Loucy (cell line): ENCODE data around the gene MAP2K4.

Source experiments
- H2AFZ ChIP-seq: fragments of 200-600 bp; sonication (generic); 2 replicates; pipeline ENCODE4 v1.6.0; 2016; ENCODE audit warnings: antibody characterized with exemption, mild to moderate bottlenecking, low read length, moderate library complexity
- H3F3A ChIP-seq: fragments of 200-600 bp; 2 replicates; pipeline ENCODE4 v1.6.0; 2016; ENCODE audit warnings: antibody characterized with exemption, low read depth, mild to moderate bottlenecking
- H3K27me3 ChIP-seq: fragments of 200-600 bp; sonication (generic); 2 replicates; pipeline ENCODE4 v1.6.1; 2014; ENCODE audit warnings: low read length, mild to moderate bottlenecking; ENCODE audit not compliant: insufficient read depth, poor library complexity, severe bottlenecking
- H3K36me3 ChIP-seq: fragments of 200-600 bp; sonication (generic); 2 replicates; pipeline ENCODE4 v1.6.1; 2016; ENCODE audit warnings: low read length; ENCODE audit not compliant: insufficient read depth
- H3K4me1 ChIP-seq: fragments of 200-600 bp; sonication (generic); 2 replicates; pipeline ENCODE4 v1.5.1; 2014; ENCODE audit warnings: low read length, mild to moderate bottlenecking; ENCODE audit not compliant: insufficient read depth, poor library complexity, severe bottlenecking
- H3K4me2 ChIP-seq: fragments of 200-600 bp; sonication (generic); 2 replicates; pipeline ENCODE4 v1.6.0; 2014; ENCODE audit warnings: antibody characterized with exemption, low read length, low read depth, mild to moderate bottlenecking; ENCODE audit not compliant: poor library complexity, severe bottlenecking
- H3K4me3 ChIP-seq: fragments of 200-600 bp; sonication (generic); 2 replicates; pipeline ENCODE4 v1.5.1; 2014; ENCODE audit warnings: low read length, mild to moderate bottlenecking, mixed read lengths; ENCODE audit not compliant: poor library complexity, severe bottlenecking
- H3K79me2 ChIP-seq: fragments of 200-600 bp; sonication (generic); 2 replicates; pipeline ENCODE4 v1.6.1; 2014; ENCODE audit warnings: low read length; ENCODE audit not compliant: insufficient read depth
- H3K9ac ChIP-seq: fragments of 200-600 bp; sonication (generic); 2 replicates; pipeline ENCODE4 v1.6.0; 2014; ENCODE audit warnings: mild to moderate bottlenecking, low read depth, low read length, moderate library complexity; ENCODE audit not compliant: poor library complexity, severe bottlenecking
- H3K9me2 ChIP-seq: fragments of 200-600 bp; sonication (generic); replicated peaks from 2 replicates; pipeline ENCODE4 v1.6.1; 2016; ENCODE audit warnings: low read depth, low read length, mixed read lengths
- H3K9me3 ChIP-seq: fragments of 200-600 bp; sonication (generic); 2 replicates; pipeline ENCODE4 v1.6.1; 2014; ENCODE audit warnings: mild to moderate bottlenecking, antibody characterized with exemption, low read length, low read depth; ENCODE audit not compliant: insufficient read depth
- H4K20me1 ChIP-seq: fragments of 200-600 bp; sonication (generic); 2 replicates; pipeline ENCODE4 v1.6.0; 2014; ENCODE audit warnings: antibody characterized with exemption, low read length, mild to moderate bottlenecking; ENCODE audit not compliant: insufficient read depth, poor library complexity, severe bottlenecking
- EZH2phosphoT487 ChIP-seq: fragments of 200-600 bp; IDR thresholded peaks from 2 replicates; pipeline ENCODE4 v1.6.1; 2018; ENCODE audit warnings: antibody characterized with exemption, mild to moderate bottlenecking, moderate library complexity, borderline replicate concordance
- TF ChIP-seq, protein P1 (sequence below): fragments of 200-600 bp; sonication (generic); conservative IDR thresholded peaks from 2 replicates; pipeline ENCODE4 v1.5.1; 2014; ENCODE audit warnings: mild to moderate bottlenecking, antibody characterized with exemption, low read length

The MAP2K4 gene

DNA sequence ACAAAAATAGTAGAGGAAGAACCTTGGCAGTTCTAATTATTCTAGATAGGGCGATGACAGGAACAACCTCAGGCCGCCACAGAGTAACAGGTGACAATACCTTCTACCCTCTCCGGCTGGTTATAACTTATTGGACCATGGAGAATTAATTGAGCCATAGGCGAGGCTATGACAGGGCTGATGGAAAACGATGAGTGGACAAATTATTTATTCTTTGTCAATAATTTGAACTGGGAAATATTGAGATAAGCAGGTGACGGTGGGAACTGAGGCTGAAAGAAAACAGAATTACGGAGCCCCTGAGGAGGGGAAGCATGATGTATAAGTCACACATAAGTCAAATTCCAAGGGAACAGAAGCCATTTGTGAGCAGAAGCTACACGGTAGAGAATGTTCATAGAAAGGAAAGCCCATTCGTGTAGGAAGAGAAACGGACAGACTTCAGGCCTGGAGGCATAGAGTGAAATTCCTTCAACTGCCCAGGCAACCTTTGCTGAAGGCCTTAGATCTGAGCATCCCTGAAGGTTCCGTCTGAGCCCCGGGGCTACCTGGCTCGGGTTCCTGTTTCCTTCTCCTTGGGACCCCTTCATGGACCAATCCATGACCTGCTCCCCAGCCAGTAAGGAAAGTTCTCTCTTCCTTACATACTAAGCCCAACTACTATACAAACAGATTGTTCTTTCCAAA is 158.1 kb downstream of the MAP2K4 start:
- H3K4me1 ChIP-seq = no peaks in the 10 kb centered on the region
- TF ChIP-seq EZH2phosphoT487 = no peak
- TF ChIP-seq, protein P1, sequence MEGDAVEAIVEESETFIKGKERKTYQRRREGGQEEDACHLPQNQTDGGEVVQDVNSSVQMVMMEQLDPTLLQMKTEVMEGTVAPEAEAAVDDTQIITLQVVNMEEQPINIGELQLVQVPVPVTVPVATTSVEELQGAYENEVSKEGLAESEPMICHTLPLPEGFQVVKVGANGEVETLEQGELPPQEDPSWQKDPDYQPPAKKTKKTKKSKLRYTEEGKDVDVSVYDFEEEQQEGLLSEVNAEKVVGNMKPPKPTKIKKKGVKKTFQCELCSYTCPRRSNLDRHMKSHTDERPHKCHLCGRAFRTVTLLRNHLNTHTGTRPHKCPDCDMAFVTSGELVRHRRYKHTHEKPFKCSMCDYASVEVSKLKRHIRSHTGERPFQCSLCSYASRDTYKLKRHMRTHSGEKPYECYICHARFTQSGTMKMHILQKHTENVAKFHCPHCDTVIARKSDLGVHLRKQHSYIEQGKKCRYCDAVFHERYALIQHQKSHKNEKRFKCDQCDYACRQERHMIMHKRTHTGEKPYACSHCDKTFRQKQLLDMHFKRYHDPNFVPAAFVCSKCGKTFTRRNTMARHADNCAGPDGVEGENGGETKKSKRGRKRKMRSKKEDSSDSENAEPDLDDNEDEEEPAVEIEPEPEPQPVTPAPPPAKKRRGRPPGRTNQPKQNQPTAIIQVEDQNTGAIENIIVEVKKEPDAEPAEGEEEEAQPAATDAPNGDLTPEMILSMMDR = no peak
- H4K20me1 ChIP-seq = no peaks in the 10 kb centered on the region
- H3K9me3 ChIP-seq = no peaks in the 10 kb centered on the region
- H3K9me2 ChIP-seq = no peaks in the 10 kb centered on the region
- H3K4me2 ChIP-seq = no peak overlapping the region
- H3K27me3 ChIP-seq = no peaks in the 10 kb centered on the region
- no peak overlapping the region for H3K4me3 ChIP-seq
- H3K9ac ChIP-seq = no peak overlapping the region
- no peaks in the 10 kb centered on the region for H3K79me2 ChIP-seq
- H3F3A ChIP-seq = no peaks in the 10 kb centered on the region
- no peaks in the 10 kb centered on the region for H3K36me3 ChIP-seq
- no peak overlapping the region for H2AFZ ChIP-seq

DNA sequence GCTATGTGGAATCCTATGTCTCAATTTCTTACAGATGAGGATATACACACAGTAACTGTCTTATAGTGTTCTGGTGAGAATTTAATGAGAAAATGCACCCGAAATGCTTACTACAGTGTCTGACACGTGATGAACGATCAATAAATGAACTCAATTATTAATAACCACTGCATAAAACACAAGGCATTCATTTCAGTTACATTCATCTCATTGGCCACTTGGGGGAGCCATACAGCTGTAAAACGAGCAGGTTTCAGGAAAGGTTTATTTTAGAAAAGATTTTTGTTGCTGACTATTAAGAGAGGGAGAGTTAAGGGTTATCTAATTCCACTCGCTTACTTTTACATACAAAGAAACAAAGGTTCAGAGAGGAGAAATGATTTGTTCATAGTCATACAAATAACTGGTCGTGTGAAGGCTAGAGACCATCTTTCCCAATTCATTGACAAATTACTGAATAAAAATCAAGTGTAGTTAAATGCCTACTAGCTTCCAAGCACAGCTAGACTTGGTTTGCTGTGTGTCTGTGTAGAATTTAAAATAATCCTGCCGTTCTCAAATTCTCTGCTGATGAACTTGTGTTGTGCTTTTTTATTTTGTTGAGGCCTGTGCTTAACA is 160.1 kb downstream of the MAP2K4 start:
- no peak overlapping the region for H2AFZ ChIP-seq
- H3K79me2 ChIP-seq = no peaks in the 10 kb centered on the region
- TF ChIP-seq, protein P1 = peak; percentile 94
- TF ChIP-seq EZH2phosphoT487 = no peak

DNA sequence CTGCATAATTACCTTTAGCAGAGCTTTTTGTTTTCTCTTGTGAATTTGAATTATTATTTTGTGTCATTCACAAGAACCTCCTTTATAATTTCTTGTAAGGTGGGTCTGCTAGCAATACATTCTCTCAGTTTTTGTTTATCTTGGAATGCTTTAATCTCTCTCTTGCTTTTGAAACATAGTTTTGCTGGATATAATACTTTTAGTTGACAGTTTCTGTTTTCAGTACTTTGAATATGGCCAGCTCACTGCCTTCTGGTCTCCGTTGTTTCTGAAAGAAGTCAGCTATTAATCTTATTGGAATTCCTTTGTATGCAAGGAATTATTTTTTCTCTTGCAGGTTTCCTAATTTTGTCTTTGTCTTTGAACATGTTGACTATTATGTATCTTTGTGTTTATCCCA is 167.0 kb downstream of the MAP2K4 start:
- no peak overlapping the region for H2AFZ ChIP-seq
- no peak overlapping the region for H3K9ac ChIP-seq
- no peaks in the 10 kb centered on the region for H3K9me2 ChIP-seq
- H3K9me3 ChIP-seq = peaks cover 6% of the 10 kb centered on the region; the same call in 1 of the 2 replicates
- H3K27me3 ChIP-seq = no peaks in the 10 kb centered on the region
- no peaks in the 10 kb centered on the region for H3K79me2 ChIP-seq
- TF ChIP-seq, protein P1 = no peak
- H3K4me3 ChIP-seq = no peak overlapping the region
- H3K4me1 ChIP-seq = no peaks in the 10 kb centered on the region
- H3K4me2 ChIP-seq = no peak overlapping the region
- no peaks in the 10 kb centered on the region for H4K20me1 ChIP-seq
- no peaks in the 10 kb centered on the region for H3K36me3 ChIP-seq
- no peaks in the 10 kb centered on the region for H3F3A ChIP-seq

More for the DNA sequence above, 160.1 kb downstream of the MAP2K4 start:
- Histone ChIP-seq H3K4me2 (no peak overlapping the region), H3K27me3 (no peaks in the 10 kb centered on the region), H3K4me1 (no peaks in the 10 kb centered on the region), H3K9me3 (no peaks in the 10 kb centered on the region), H4K20me1 (no peaks in the 10 kb centered on the region), H3K9ac (no peak overlapping the region), H3K4me3 (no peak overlapping the region), H3F3A (no peaks in the 10 kb centered on the region), H3K36me3 (no peaks in the 10 kb centered on the region), H3K9me2 (no peaks in the 10 kb centered on the region)
